RPMI8226 (cell line): ENCODE measurements around the gene STAG1.

ENCODE experiments used
- DNase-seq: peaks from one replicate; pipeline ENCODE4 v3.0.0-alpha.2; 2015

Gene STAG1

GRCh38 chr3:136300444-136300843 lies 451.7 kb downstream of the STAG1 start:
- no peak for DNase-seq

- DNase-seq, result no peak
These were observed 454.4 kb downstream of the STAG1 start for GRCh38 chr3:136297826-136298225.

- no peak for DNase-seq
These were observed 455.2 kb downstream of the STAG1 start for GRCh38 chr3:136296960-136297359.

DNA sequence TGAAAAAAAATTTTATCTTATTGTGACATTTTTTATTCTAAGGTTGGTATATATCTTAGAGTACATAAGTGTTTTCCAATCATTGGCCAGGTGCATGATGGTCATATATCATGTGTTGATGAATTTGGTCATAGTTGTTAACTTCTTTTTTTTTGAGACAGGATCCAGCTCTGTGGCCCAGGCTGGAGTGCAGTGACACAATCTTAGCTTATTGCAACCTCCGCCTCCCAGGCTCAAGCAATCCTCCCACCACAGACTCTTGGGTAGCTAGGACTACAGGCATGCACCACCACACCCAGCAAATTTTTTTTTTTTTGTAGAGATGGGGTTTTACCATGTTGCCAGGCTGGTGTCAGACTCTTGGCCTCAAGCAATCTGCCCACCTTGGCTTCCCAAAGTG lies 458.0 kb downstream of the STAG1 start:
- no peak for DNase-seq

GRCh38 chr3:136293279-136293678 lies 458.9 kb downstream of the STAG1 start:
- no peak for DNase-seq

GRCh38 chr3:136292500-136292899 lies 459.7 kb downstream of the STAG1 start:
- DNase-seq, result no peak

DNA sequence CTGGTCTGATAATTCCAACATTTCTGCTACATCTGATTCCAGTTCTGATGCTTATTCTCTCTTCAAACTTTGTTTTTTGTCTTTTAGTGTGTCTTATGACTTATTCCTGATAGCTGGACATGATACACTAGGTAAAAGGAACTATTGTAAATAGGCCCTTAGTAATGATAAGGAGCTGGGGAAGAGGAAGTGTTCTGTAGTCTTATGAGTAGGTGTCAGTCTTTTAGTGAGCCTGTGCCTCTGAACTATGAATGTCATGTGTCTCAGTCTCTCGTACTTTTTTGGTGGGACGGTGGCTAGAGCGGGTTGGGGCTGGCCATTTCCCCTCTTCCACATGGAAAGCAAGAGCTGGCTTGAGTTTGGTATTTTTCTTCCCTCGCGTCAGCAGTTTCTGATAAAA lies 460.9 kb downstream of the STAG1 start:
- no peak for DNase-seq
